Endothelial cell of umbilical vein (primary cell): ENCODE data around the gene PANK3. TPM values are rescaled to one million over a fixed set of nuclear protein-coding genes. Genes with fewer than 3 reads are reported as not detected.

Experiments used
- BruUV-seq: library from RNA; stranded (reverse); fragments of 400-500 nt; replicated peaks from 2 replicates; lab custom pipeline; 2021; lab: Mats Ljungman, UMichigan
- CTCF ChIA-PET: fragments of 300-600, 350-600 bp; sonication (Branson Sonifier 250); formaldehyde crosslinking; loops from one replicate; lab custom pipeline; 2021; ENCODE audit warnings: antibody characterized with exemption, inconsistent platforms; lab: Charles Lee
- POLR2A ChIA-PET: fragments of 300-600, 350-600 bp; sonication (Branson Sonifier 250); formaldehyde crosslinking; loops from one replicate; lab custom pipeline; 2021; ENCODE audit warnings: antibody characterized with exemption, inconsistent platforms; lab: Charles Lee
- DNase-seq: peaks from one replicate; pipeline ENCODE4 v3.0.0-alpha.2; 2011; ENCODE audit warnings: low read depth, low spot score
- FAIRE-seq: peaks from 2 replicates; lab custom pipeline; 2011; peaks lifted over from hg19 to GRCh38; lab: Jason Lieb, UNC
- H2AFZ ChIP-seq: 2 replicates; pipeline ENCODE4 v1.6.0; 2012; ENCODE audit warnings: low read depth, low read length, control low read depth, inconsistent platforms
- H3K27ac ChIP-seq: 2 replicates; pipeline ENCODE4 v1.5.1; 2011; ENCODE audit warnings: low read depth, mild to moderate bottlenecking, control low read depth, low read length, moderate library complexity; ENCODE audit not compliant: insufficient read depth
- H3K27me3 ChIP-seq, 2 experiments: 2 replicates each; pipeline versions ENCODE4 v1.6.0 to v1.6.1; 2011; ENCODE audit warnings: low read length in 2 of 2, mixed read lengths in 1 of 2; ENCODE audit not compliant: control insufficient read depth in 2 of 2, insufficient read depth in 2 of 2
- H3K36me3 ChIP-seq, 2 experiments: 2 replicates in 1 of 2; 3 replicates in 1 of 2; pipeline ENCODE4 v1.5.1; 2011; ENCODE audit warnings: low read length in 2 of 2, mild to moderate bottlenecking in 1 of 2, moderate library complexity in 1 of 2; ENCODE audit not compliant: control insufficient read depth in 2 of 2, insufficient read depth in 2 of 2; ENCODE audit errors: extremely low read depth in 1 of 2
- H3K4me1 ChIP-seq: 3 replicates; pipeline ENCODE4 v1.5.1; 2011; ENCODE audit warnings: mild to moderate bottlenecking, low read length; ENCODE audit not compliant: control insufficient read depth, insufficient read depth; ENCODE audit errors: extremely low read depth
- H3K4me2 ChIP-seq: 2 replicates; pipeline ENCODE4 v1.6.1; 2011; ENCODE audit warnings: low read length, control low read depth, mixed read lengths; ENCODE audit not compliant: insufficient read depth
- H3K4me3 ChIP-seq, 3 experiments: fragments of 200-600 bp in 1 of 3; sonication (generic), shearing (Covaris generic) in 1 of 3; replicated peaks in 1 of 3; 2 replicates each; pipeline ENCODE4 v1.5.1; 2011 to 2016; ENCODE audit warnings: control low read depth in 3 of 3, low read length in 3 of 3, mild to moderate bottlenecking in 2 of 3, inconsistent platforms in 1 of 3, low read depth in 1 of 3, moderate library complexity in 1 of 3; ENCODE audit not compliant: insufficient read depth in 1 of 3
- H3K79me2 ChIP-seq: 2 replicates; pipeline ENCODE4 v1.6.0; 2012; ENCODE audit warnings: low read length, inconsistent platforms; ENCODE audit not compliant: control insufficient read depth, insufficient read depth
- H3K9ac ChIP-seq: replicated peaks from 2 replicates; pipeline ENCODE3; 2011; ENCODE audit warnings: low read length, control low read depth; ENCODE audit not compliant: insufficient read depth; ENCODE audit errors: extremely low read depth
- H3K9me1 ChIP-seq: replicated peaks from 3 replicates; pipeline ENCODE4 v1.6.0; 2011; ENCODE audit warnings: mild to moderate bottlenecking, low read length; ENCODE audit not compliant: control insufficient read depth, insufficient read depth; ENCODE audit errors: extremely low read depth
- H3K9me3 ChIP-seq: replicated peaks from 2 replicates; pipeline ENCODE4 v1.5.1; 2012; ENCODE audit warnings: low read length, inconsistent platforms; ENCODE audit not compliant: control insufficient read depth, insufficient read depth
- H4K20me1 ChIP-seq: replicated peaks from 2 replicates; pipeline ENCODE3; 2011; ENCODE audit warnings: mild to moderate bottlenecking, low read length; ENCODE audit not compliant: control insufficient read depth, insufficient read depth; ENCODE audit errors: extremely low read depth
- EZH2 ChIP-seq: IDR thresholded peaks from 2 replicates; pipeline ENCODE4 v1.6.1; 2012; ENCODE audit warnings: borderline replicate concordance, low read depth, mild to moderate bottlenecking, moderate library complexity, low read length, inconsistent platforms; ENCODE audit not compliant: severe bottlenecking
- FOS ChIP-seq: IDR thresholded peaks from 2 replicates; pipeline ENCODE4 v1.6.1; 2011; ENCODE audit warnings: mild to moderate bottlenecking, low read length, moderate library complexity, borderline replicate concordance; ENCODE audit not compliant: insufficient read depth
- GATA2 ChIP-seq: IDR thresholded peaks from 2 replicates; pipeline ENCODE4 v1.7.0; 2011; ENCODE audit warnings: low read depth, mild to moderate bottlenecking, moderate library complexity, mixed read lengths, low read length; ENCODE audit not compliant: insufficient read length, insufficient read depth
- JUN ChIP-seq: IDR thresholded peaks from 2 replicates; pipeline ENCODE4 v1.6.1; 2011; ENCODE audit warnings: borderline replicate concordance, low read depth; ENCODE audit not compliant: insufficient read length, insufficient read depth
- MYC ChIP-seq: IDR thresholded peaks from one replicate; pipeline ENCODE4 v1.6.1; 2011; ENCODE audit warnings: mild to moderate bottlenecking, low read depth, low read length
- POLR2A ChIP-seq: IDR thresholded peaks from 2 replicates; pipeline ENCODE4 v1.6.1; 2012; ENCODE audit warnings: low read depth, mild to moderate bottlenecking, control low read depth, low read length
- POLR2AphosphoS5 ChIP-seq: IDR thresholded peaks from 2 replicates; pipeline ENCODE4 v1.6.1; 2012; ENCODE audit warnings: low read depth, mild to moderate bottlenecking, control low read depth, low read length, moderate library complexity; ENCODE audit not compliant: insufficient read depth
- dilution Hi-C: fragments of 300-500 bp; cut with MboI; formaldehyde crosslinking; loops from one replicate; pipeline ENCODE4 v1.15.0; 2019; ENCODE audit warnings: low sequenced_read_pairs; ENCODE audit not compliant: extremely low pct_ligation_motif_present
- intact Hi-C: fragments of 100-400 bp; cut with micrococcal nuclease; formaldehyde crosslinking; loops from one replicate; pipeline ENCODE4 v1.10.0; 2022
- polyA plus RNA-seq, 4 experiments: library from polyadenylated mRNA; depleted of rRNA in 3 of 4; stranded (reverse) in 3 of 4; unstranded in 1 of 4; fragments of >200 nt; gene quantifications; 2 replicates each; pipeline versions ENCODE4 v1.2.1 to v1.2.3, GENCODE V29; 2011 to 2012; ENCODE audit warnings: missing spikeins in 1 of 4
- total RNA-seq: library from RNA; stranded (reverse); gene quantifications from 2 replicates; pipeline ENCODE4 v1.2.3, GENCODE V29; 2021
- TF ChIP-seq, protein P1 (sequence below), 2 donors: IDR thresholded peaks; 1 replicate in 1 of 2; 2 replicates in 1 of 2; pipeline ENCODE4 v1.5.1; 2011; ENCODE audit warnings: low read length in 2 of 2, mild to moderate bottlenecking in 2 of 2, moderate library complexity in 2 of 2, control low read depth in 1 of 2, inconsistent platforms in 1 of 2, low read depth in 1 of 2; ENCODE audit not compliant: insufficient read depth in 1 of 2; ENCODE audit errors: extremely low read depth in 1 of 2
- TF ChIP-seq, protein P2 (sequence below): IDR thresholded peaks from 2 replicates; pipeline ENCODE4 v1.6.1; 2011; ENCODE audit not compliant: insufficient read depth, insufficient read length

Gene PANK3
- total and polyA plus RNA-seq, 2 donors (not counting 3 experiments of a cell fraction or from before 2014, with no cell fraction given), result 8.1 to 78.8 TPM

DNA sequence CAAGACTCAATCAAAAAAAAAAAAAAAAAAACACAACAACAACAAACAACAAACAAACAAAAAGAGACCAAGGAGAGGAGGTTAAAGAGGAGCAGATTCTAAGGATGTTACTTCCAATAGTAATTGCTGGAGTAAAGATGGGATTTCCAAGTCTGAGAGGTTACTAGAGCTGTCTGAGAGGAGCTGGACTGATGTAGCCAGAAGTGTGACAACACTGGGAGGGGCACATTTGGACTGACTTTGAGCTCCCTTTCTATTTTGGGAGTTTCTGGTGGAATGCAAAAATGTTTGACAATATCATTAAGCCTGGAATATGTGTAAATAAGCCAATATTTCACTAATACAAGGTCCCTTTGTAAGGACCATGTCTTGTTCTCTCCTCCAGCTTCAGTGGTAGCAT is 25.3 kb upstream of the PANK3 start:
- no TSS peak for BruUV-seq
- Histone ChIP-seq H3K9me1 (no peaks in the 10 kb centered on the region), H3K27me3 (no peaks in the 10 kb centered on the region), H2AFZ (no peak overlapping the region), H3K4me3 (no peak overlapping the region), H3K9ac (no peak overlapping the region), H3K36me3 (no peaks in the 10 kb centered on the region), H3K27ac (no peak overlapping the region), H3K4me1 (no peaks in the 10 kb centered on the region), H3K9me3 (no peaks in the 10 kb centered on the region), H4K20me1 (no peaks in the 10 kb centered on the region), H3K79me2 (no peaks in the 10 kb centered on the region), H3K4me2 (no peak overlapping the region)
- TF ChIP-seq, protein P1, sequence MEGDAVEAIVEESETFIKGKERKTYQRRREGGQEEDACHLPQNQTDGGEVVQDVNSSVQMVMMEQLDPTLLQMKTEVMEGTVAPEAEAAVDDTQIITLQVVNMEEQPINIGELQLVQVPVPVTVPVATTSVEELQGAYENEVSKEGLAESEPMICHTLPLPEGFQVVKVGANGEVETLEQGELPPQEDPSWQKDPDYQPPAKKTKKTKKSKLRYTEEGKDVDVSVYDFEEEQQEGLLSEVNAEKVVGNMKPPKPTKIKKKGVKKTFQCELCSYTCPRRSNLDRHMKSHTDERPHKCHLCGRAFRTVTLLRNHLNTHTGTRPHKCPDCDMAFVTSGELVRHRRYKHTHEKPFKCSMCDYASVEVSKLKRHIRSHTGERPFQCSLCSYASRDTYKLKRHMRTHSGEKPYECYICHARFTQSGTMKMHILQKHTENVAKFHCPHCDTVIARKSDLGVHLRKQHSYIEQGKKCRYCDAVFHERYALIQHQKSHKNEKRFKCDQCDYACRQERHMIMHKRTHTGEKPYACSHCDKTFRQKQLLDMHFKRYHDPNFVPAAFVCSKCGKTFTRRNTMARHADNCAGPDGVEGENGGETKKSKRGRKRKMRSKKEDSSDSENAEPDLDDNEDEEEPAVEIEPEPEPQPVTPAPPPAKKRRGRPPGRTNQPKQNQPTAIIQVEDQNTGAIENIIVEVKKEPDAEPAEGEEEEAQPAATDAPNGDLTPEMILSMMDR (IDR thresholded peaks at IDR 0.05; ENCODE audit: extremely low read depth in 1 of 2, insufficient read depth in 1 of 2, low read depth in 1 of 2, low read length in 2 of 2), result no peak
- TF ChIP-seq EZH2 (no peak), POLR2AphosphoS5 (no peak), JUN (no peak), FOS (no peak), POLR2A (no peak), MYC (no peak), GATA2 (no peak)
- TF ChIP-seq, protein P2, sequence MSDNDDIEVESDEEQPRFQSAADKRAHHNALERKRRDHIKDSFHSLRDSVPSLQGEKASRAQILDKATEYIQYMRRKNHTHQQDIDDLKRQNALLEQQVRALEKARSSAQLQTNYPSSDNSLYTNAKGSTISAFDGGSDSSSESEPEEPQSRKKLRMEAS, result no peak
- dilution Hi-C loops, result no loop called here
- intact Hi-C loops, result no loop called here
- FAIRE-seq (no peak), DNase-seq (no peak)
- POLR2A ChIA-PET, result no interaction called here
- CTCF ChIA-PET, result no interaction called here
